Endothelial cell of umbilical vein (primary cell): ENCODE results near the gene ANKRD13D. TPM values are rescaled to one million over a fixed set of nuclear protein-coding genes. Genes with fewer than 3 reads are reported as not detected.

Experiments used
- BruUV-seq: library from RNA; stranded (reverse); fragments of 400-500 nt; replicated peaks from 2 replicates; lab custom pipeline; 2021; lab: Mats Ljungman, UMichigan
- CTCF ChIA-PET: fragments of 300-600, 350-600 bp; sonication (Branson Sonifier 250); formaldehyde crosslinking; loops from one replicate; lab custom pipeline; 2021; ENCODE audit warnings: antibody characterized with exemption, inconsistent platforms; lab: Charles Lee
- POLR2A ChIA-PET: fragments of 300-600, 350-600 bp; sonication (Branson Sonifier 250); formaldehyde crosslinking; loops from one replicate; lab custom pipeline; 2021; ENCODE audit warnings: antibody characterized with exemption, inconsistent platforms; lab: Charles Lee
- DNase-seq: peaks from one replicate; pipeline ENCODE4 v3.0.0-alpha.2; 2011; ENCODE audit warnings: low read depth, low spot score
- FAIRE-seq: peaks from 2 replicates; lab custom pipeline; 2011; peaks lifted over from hg19 to GRCh38; lab: Jason Lieb, UNC
- H2AFZ ChIP-seq: 2 replicates; pipeline ENCODE4 v1.6.0; 2012; ENCODE audit warnings: low read depth, low read length, control low read depth, inconsistent platforms
- H3K27ac ChIP-seq: 2 replicates; pipeline ENCODE4 v1.5.1; 2011; ENCODE audit warnings: low read depth, mild to moderate bottlenecking, control low read depth, low read length, moderate library complexity; ENCODE audit not compliant: insufficient read depth
- H3K27me3 ChIP-seq, 2 experiments: 2 replicates each; pipeline versions ENCODE4 v1.6.0 to v1.6.1; 2011; ENCODE audit warnings: low read length in 2 of 2, mixed read lengths in 1 of 2; ENCODE audit not compliant: control insufficient read depth in 2 of 2, insufficient read depth in 2 of 2
- H3K36me3 ChIP-seq, 2 experiments: 2 replicates in 1 of 2; 3 replicates in 1 of 2; pipeline ENCODE4 v1.5.1; 2011; ENCODE audit warnings: low read length in 2 of 2, mild to moderate bottlenecking in 1 of 2, moderate library complexity in 1 of 2; ENCODE audit not compliant: control insufficient read depth in 2 of 2, insufficient read depth in 2 of 2; ENCODE audit errors: extremely low read depth in 1 of 2
- H3K4me1 ChIP-seq: 3 replicates; pipeline ENCODE4 v1.5.1; 2011; ENCODE audit warnings: mild to moderate bottlenecking, low read length; ENCODE audit not compliant: control insufficient read depth, insufficient read depth; ENCODE audit errors: extremely low read depth
- H3K4me2 ChIP-seq: 2 replicates; pipeline ENCODE4 v1.6.1; 2011; ENCODE audit warnings: low read length, control low read depth, mixed read lengths; ENCODE audit not compliant: insufficient read depth
- H3K4me3 ChIP-seq, 3 experiments: fragments of 200-600 bp in 1 of 3; sonication (generic), shearing (Covaris generic) in 1 of 3; replicated peaks in 1 of 3; 2 replicates each; pipeline ENCODE4 v1.5.1; 2011 to 2016; ENCODE audit warnings: control low read depth in 3 of 3, low read length in 3 of 3, mild to moderate bottlenecking in 2 of 3, inconsistent platforms in 1 of 3, low read depth in 1 of 3, moderate library complexity in 1 of 3; ENCODE audit not compliant: insufficient read depth in 1 of 3
- H3K79me2 ChIP-seq: 2 replicates; pipeline ENCODE4 v1.6.0; 2012; ENCODE audit warnings: low read length, inconsistent platforms; ENCODE audit not compliant: control insufficient read depth, insufficient read depth
- H3K9ac ChIP-seq: replicated peaks from 2 replicates; pipeline ENCODE3; 2011; ENCODE audit warnings: low read length, control low read depth; ENCODE audit not compliant: insufficient read depth; ENCODE audit errors: extremely low read depth
- H3K9me1 ChIP-seq: replicated peaks from 3 replicates; pipeline ENCODE4 v1.6.0; 2011; ENCODE audit warnings: mild to moderate bottlenecking, low read length; ENCODE audit not compliant: control insufficient read depth, insufficient read depth; ENCODE audit errors: extremely low read depth
- H3K9me3 ChIP-seq: replicated peaks from 2 replicates; pipeline ENCODE4 v1.5.1; 2012; ENCODE audit warnings: low read length, inconsistent platforms; ENCODE audit not compliant: control insufficient read depth, insufficient read depth
- H4K20me1 ChIP-seq: replicated peaks from 2 replicates; pipeline ENCODE3; 2011; ENCODE audit warnings: mild to moderate bottlenecking, low read length; ENCODE audit not compliant: control insufficient read depth, insufficient read depth; ENCODE audit errors: extremely low read depth
- EZH2 ChIP-seq: IDR thresholded peaks from 2 replicates; pipeline ENCODE4 v1.6.1; 2012; ENCODE audit warnings: borderline replicate concordance, low read depth, mild to moderate bottlenecking, moderate library complexity, low read length, inconsistent platforms; ENCODE audit not compliant: severe bottlenecking
- FOS ChIP-seq: IDR thresholded peaks from 2 replicates; pipeline ENCODE4 v1.6.1; 2011; ENCODE audit warnings: mild to moderate bottlenecking, low read length, moderate library complexity, borderline replicate concordance; ENCODE audit not compliant: insufficient read depth
- GATA2 ChIP-seq: IDR thresholded peaks from 2 replicates; pipeline ENCODE4 v1.7.0; 2011; ENCODE audit warnings: low read depth, mild to moderate bottlenecking, moderate library complexity, mixed read lengths, low read length; ENCODE audit not compliant: insufficient read length, insufficient read depth
- JUN ChIP-seq: IDR thresholded peaks from 2 replicates; pipeline ENCODE4 v1.6.1; 2011; ENCODE audit warnings: borderline replicate concordance, low read depth; ENCODE audit not compliant: insufficient read length, insufficient read depth
- MYC ChIP-seq: IDR thresholded peaks from one replicate; pipeline ENCODE4 v1.6.1; 2011; ENCODE audit warnings: mild to moderate bottlenecking, low read depth, low read length
- POLR2A ChIP-seq: IDR thresholded peaks from 2 replicates; pipeline ENCODE4 v1.6.1; 2012; ENCODE audit warnings: low read depth, mild to moderate bottlenecking, control low read depth, low read length
- POLR2AphosphoS5 ChIP-seq: IDR thresholded peaks from 2 replicates; pipeline ENCODE4 v1.6.1; 2012; ENCODE audit warnings: low read depth, mild to moderate bottlenecking, control low read depth, low read length, moderate library complexity; ENCODE audit not compliant: insufficient read depth
- dilution Hi-C: fragments of 300-500 bp; cut with MboI; formaldehyde crosslinking; loops from one replicate; pipeline ENCODE4 v1.15.0; 2019; ENCODE audit warnings: low sequenced_read_pairs; ENCODE audit not compliant: extremely low pct_ligation_motif_present
- intact Hi-C: fragments of 100-400 bp; cut with micrococcal nuclease; formaldehyde crosslinking; loops from one replicate; pipeline ENCODE4 v1.10.0; 2022
- polyA plus RNA-seq, 4 experiments: library from polyadenylated mRNA; depleted of rRNA in 3 of 4; stranded (reverse) in 3 of 4; unstranded in 1 of 4; fragments of >200 nt; gene quantifications; 2 replicates each; pipeline versions ENCODE4 v1.2.1 to v1.2.3, GENCODE V29; 2011 to 2012; ENCODE audit warnings: missing spikeins in 1 of 4
- total RNA-seq: library from RNA; stranded (reverse); gene quantifications from 2 replicates; pipeline ENCODE4 v1.2.3, GENCODE V29; 2021
- TF ChIP-seq, protein P1 (sequence below), 2 donors: IDR thresholded peaks; 1 replicate in 1 of 2; 2 replicates in 1 of 2; pipeline ENCODE4 v1.5.1; 2011; ENCODE audit warnings: low read length in 2 of 2, mild to moderate bottlenecking in 2 of 2, moderate library complexity in 2 of 2, control low read depth in 1 of 2, inconsistent platforms in 1 of 2, low read depth in 1 of 2; ENCODE audit not compliant: insufficient read depth in 1 of 2; ENCODE audit errors: extremely low read depth in 1 of 2
- TF ChIP-seq, protein P2 (sequence below): IDR thresholded peaks from 2 replicates; pipeline ENCODE4 v1.6.1; 2011; ENCODE audit not compliant: insufficient read depth, insufficient read length

Gene ANKRD13D
- total and polyA plus RNA-seq, 2 donors (not counting 3 experiments of a cell fraction or from before 2014, with no cell fraction given), result 43.5 to 57.5 TPM

GRCh38 chr11:67300256-67300755 is 11.2 kb downstream of the ANKRD13D start:
- POLR2A ChIA-PET, result no interaction called here
- no TSS peak for BruUV-seq

More at GRCh38 chr11:67300256-67300755, 11.2 kb downstream of the ANKRD13D start:
- peaks cover 0 to 27% of the 10 kb centered on the region in 2 experiments for H3K36me3 ChIP-seq
- FAIRE-seq (no peak), DNase-seq (no peak)
- H3K27me3 ChIP-seq, result no peaks in the 10 kb centered on the region
- CTCF ChIA-PET, result interaction anchor here (0.5 to 1.0 kb wide), 2 partner anchors 9 to 82 kb away, joined by 4 read pairs; no protein-coding TSS in a partner anchor
- intact Hi-C loops, result no loop called here
- H3K9me1 ChIP-seq, result no peaks in the 10 kb centered on the region
- H2AFZ ChIP-seq, result no peak overlapping the region
- no peak overlapping the region for H3K4me3 ChIP-seq
- H4K20me1 ChIP-seq, result no peaks in the 10 kb centered on the region
- dilution Hi-C loops, result no loop called here
- H3K4me2 ChIP-seq, result no peak overlapping the region
- no peak for TF ChIP-seq FOS
- TF ChIP-seq, protein P1, sequence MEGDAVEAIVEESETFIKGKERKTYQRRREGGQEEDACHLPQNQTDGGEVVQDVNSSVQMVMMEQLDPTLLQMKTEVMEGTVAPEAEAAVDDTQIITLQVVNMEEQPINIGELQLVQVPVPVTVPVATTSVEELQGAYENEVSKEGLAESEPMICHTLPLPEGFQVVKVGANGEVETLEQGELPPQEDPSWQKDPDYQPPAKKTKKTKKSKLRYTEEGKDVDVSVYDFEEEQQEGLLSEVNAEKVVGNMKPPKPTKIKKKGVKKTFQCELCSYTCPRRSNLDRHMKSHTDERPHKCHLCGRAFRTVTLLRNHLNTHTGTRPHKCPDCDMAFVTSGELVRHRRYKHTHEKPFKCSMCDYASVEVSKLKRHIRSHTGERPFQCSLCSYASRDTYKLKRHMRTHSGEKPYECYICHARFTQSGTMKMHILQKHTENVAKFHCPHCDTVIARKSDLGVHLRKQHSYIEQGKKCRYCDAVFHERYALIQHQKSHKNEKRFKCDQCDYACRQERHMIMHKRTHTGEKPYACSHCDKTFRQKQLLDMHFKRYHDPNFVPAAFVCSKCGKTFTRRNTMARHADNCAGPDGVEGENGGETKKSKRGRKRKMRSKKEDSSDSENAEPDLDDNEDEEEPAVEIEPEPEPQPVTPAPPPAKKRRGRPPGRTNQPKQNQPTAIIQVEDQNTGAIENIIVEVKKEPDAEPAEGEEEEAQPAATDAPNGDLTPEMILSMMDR (IDR thresholded peaks at IDR 0.05; ENCODE audit: extremely low read depth in 1 of 2, insufficient read depth in 1 of 2, low read depth in 1 of 2, low read length in 2 of 2), result no peak
- no peak for TF ChIP-seq EZH2
- no peak for TF ChIP-seq GATA2
- no peak for TF ChIP-seq POLR2A
- no peak for TF ChIP-seq JUN
- TF ChIP-seq POLR2AphosphoS5, result no peak
- TF ChIP-seq, protein P2, sequence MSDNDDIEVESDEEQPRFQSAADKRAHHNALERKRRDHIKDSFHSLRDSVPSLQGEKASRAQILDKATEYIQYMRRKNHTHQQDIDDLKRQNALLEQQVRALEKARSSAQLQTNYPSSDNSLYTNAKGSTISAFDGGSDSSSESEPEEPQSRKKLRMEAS, result no peak
- TF ChIP-seq MYC, result no peak
- H3K27ac ChIP-seq, result no peak overlapping the region
- H3K79me2 ChIP-seq, result peaks cover 11% of the 10 kb centered on the region
- peaks cover 3% of the 10 kb centered on the region for H3K4me1 ChIP-seq
- no peak overlapping the region for H3K9ac ChIP-seq
- no peaks in the 10 kb centered on the region for H3K9me3 ChIP-seq
